Measurements from ENCODE around the gene MLF2. TPM values are rescaled to one million over a fixed set of nuclear protein-coding genes. Genes with fewer than 3 reads are reported as not detected.

The MLF2 gene
- total RNA-seq, 1 experiment from 2014 or later, result 244 TPM

GRCh38 chr12:6784761-6785160, 31.8 kb upstream of the MLF2 start:
- Histone ChIP-seq H4K91ac (ENCODE audit: insufficient read length, low read depth, low read length) (no peak overlapping the region), H3K27ac (ENCODE audit: insufficient read length, low read depth, low read length) (no peak overlapping the region), H3K4me1 (ENCODE audit: insufficient read depth, low read length) (peaks cover 4% of the 10 kb centered on the region; the same call in 1 of the 2 replicates), H2AK5ac (ENCODE audit: insufficient read length, low read length) (no peak overlapping the region), H4K8ac (replicated peaks; ENCODE audit: insufficient read length, low read depth, low read length) (no peak overlapping the region), H3K79me1 (ENCODE audit: insufficient read depth, low read depth, low read length, poor library complexity, severe bottlenecking) (no peaks in the 10 kb centered on the region), H3K14ac (ENCODE audit: insufficient read depth, low read length) (no peak overlapping the region), H3K9ac (ENCODE audit: extremely low read depth, insufficient read length, low read length) (no peak overlapping the region), H3K4ac (ENCODE audit: low read depth, low read length) (no peak overlapping the region), H2BK15ac (ENCODE audit: low read depth, low read length) (no peak overlapping the region), H3K23ac (ENCODE audit: insufficient read length, low read depth, low read length) (no peak overlapping the region), H2BK5ac (ENCODE audit: insufficient read length, low read length) (no peak overlapping the region), H2AFZ (ENCODE audit: low read length) (no peak overlapping the region), H2BK120ac (ENCODE audit: low read depth, low read length, poor library complexity, severe bottlenecking) (no peak overlapping the region), H2BK12ac (ENCODE audit: insufficient read length, low read depth, low read length) (no peak overlapping the region), H4K5ac (ENCODE audit: insufficient read length, low read depth, low read length) (no peak overlapping the region), H4K20me1 (ENCODE audit: control insufficient read depth, insufficient read depth, insufficient read length) (no peaks in the 10 kb centered on the region), H3K23me2 (ENCODE audit: insufficient read length, low read depth, low read length, poor library complexity, severe bottlenecking) (no peaks in the 10 kb centered on the region), H3K79me2 (ENCODE audit: insufficient read depth, low read length) (no peaks in the 10 kb centered on the region), H3K9me3 (ENCODE audit: control insufficient read depth, low read depth, low read length) (no peaks in the 10 kb centered on the region), H3K18ac (ENCODE audit: insufficient read length, low read depth, low read length) (no peak overlapping the region), H3K56ac (ENCODE audit: insufficient read length, low read depth, low read length) (no peak overlapping the region), H2BK20ac (ENCODE audit: low read depth, low read length, poor library complexity, severe bottlenecking) (no peak overlapping the region), H3K4me2 (ENCODE audit: insufficient read depth, insufficient read length, low read length) (no peak overlapping the region), H3K27me3 (ENCODE audit: insufficient read depth, low read length) (no peaks in the 10 kb centered on the region), H3T11ph (ENCODE audit: low read length) (no peak overlapping the region)
- no CpG with 5 or more reads among the region's 5 CpGs for WGBS (ENCODE audit: extremely low coverage, insufficient read length, low lambda C conversion rate)
- no peaks in the 10 kb centered on the region for H3K36me3 Mint-ChIP-seq (ENCODE audit: insufficient read depth in 1 of 3, low read depth in 3 of 3)
- H3K9me3 Mint-ChIP-seq, result no peaks in the 10 kb centered on the region
- H3K4me1 Mint-ChIP-seq, result peaks cover 20 to 25% of the 10 kb centered on the region in 2 experiments
- no peak overlapping the region; a peak in 1 of 5 replicates for H3K4me3 Mint-ChIP-seq
- TF ChIP-seq CTCF (conservative IDR thresholded peaks at IDR 0.05), result no peak
- peaks cover 10% of the 10 kb centered on the region for H3K27me3 Mint-ChIP-seq (ENCODE audit: low read depth)
- no peak for DNase-seq
- H3K27ac Mint-ChIP-seq, result no peak overlapping the region

All from H9 (cell line).